Kidney (tissue), 14 donors: ENCODE measurements around the gene ZNF189. TPM values are rescaled to one million over a fixed set of nuclear protein-coding genes. Genes with fewer than 3 reads are reported as not detected.

Experiments used
- DNase-seq, 5 donors: peaks; one replicate each; pipeline ENCODE4 v3.0.0-alpha.2; 2013 to 2020
- FAIRE-seq: peaks from 2 replicates; lab custom pipeline; 2012; peaks lifted over from hg19 to GRCh38; lab: Jason Lieb, UNC
- H3K27ac ChIP-seq, 2 donors: one replicate each; pipeline ENCODE4 v1.7.0; 2013; ENCODE audit warnings: low read depth in 2 of 2, low read length in 2 of 2, inconsistent platforms in 1 of 2
- H3K27me3 ChIP-seq: one replicate; pipeline ENCODE4 v1.7.1; 2013; ENCODE audit warnings: low read length, inconsistent platforms; ENCODE audit not compliant: control insufficient read depth, insufficient read depth
- H3K36me3 ChIP-seq, 3 donors: one replicate each; pipeline versions ENCODE4 v1.7.0 to v1.7.1; 2013; ENCODE audit warnings: low read length in 3 of 3, control low read depth in 1 of 3, inconsistent platforms in 1 of 3; ENCODE audit not compliant: insufficient read depth in 3 of 3, control insufficient read depth in 2 of 3
- H3K4me1 ChIP-seq, 3 donors: one replicate each; pipeline versions ENCODE4 v1.7.0 to v1.7.1; 2013; ENCODE audit warnings: low read length in 3 of 3, inconsistent platforms in 1 of 3, low read depth in 1 of 3; ENCODE audit not compliant: control insufficient read depth in 2 of 3, insufficient read depth in 2 of 3
- H3K4me3 ChIP-seq, 3 donors: one replicate each; pipeline versions ENCODE4 v1.7.0 to v1.8.1; 2013; ENCODE audit warnings: low read length in 3 of 3, control low read depth in 1 of 3, inconsistent platforms in 1 of 3
- H3K9ac ChIP-seq, 3 donors: one replicate each; pipeline versions ENCODE4 v1.7.0 to v1.7.1; 2013; ENCODE audit warnings: low read length in 3 of 3, control low read depth in 1 of 3, inconsistent platforms in 1 of 3
- H3K9me3 ChIP-seq, 3 donors: one replicate each; pipeline versions ENCODE4 v1.7.0 to v1.7.1; 2013; ENCODE audit warnings: low read length in 3 of 3, control low read depth in 1 of 3, inconsistent platforms in 1 of 3; ENCODE audit not compliant: control insufficient read depth in 2 of 3, insufficient read depth in 1 of 3
- intact Hi-C: fragments of 100-400 bp; cut with DNase I; formaldehyde crosslinking; loops from one replicate; pipeline ENCODE4 v1.11.1; 2022
- polyA plus RNA-seq: library from polyadenylated mRNA; stranded (reverse); fragments of 350-450 nt; fragmentation: Illumina TruSeq; extraction: RNeasy Lipid Tissue Mini Kit (QIAGEN cat#74804); gene quantifications from one replicate; pipeline ENCODE4 v1.2.3, GENCODE V29; 2014; ENCODE audit warnings: low read depth, low replicate concordance; ENCODE audit not compliant: insufficient read depth
- total RNA-seq: library from RNA; stranded (reverse); fragmentation: NEBNext Ultra II Directional; extraction: Animal tissue kit (Norgen Biotek cat#: 25700); gene quantifications from one replicate; pipeline ENCODE4 v1.2.1, GENCODE V29; 2021
- TF ChIP-seq, protein P1 (sequence below): IDR thresholded peaks from 3 replicates; pipeline ENCODE4 v1.5.1; 2012; ENCODE audit warnings: mild to moderate bottlenecking, moderate library complexity, borderline replicate concordance; ENCODE audit not compliant: insufficient read depth; ENCODE audit errors: extremely low read depth
- donor health status: control.
- donor health status: control.
- donor health status: control.
- donor health status: control.
- donor health status: control.
- donor health status: DM: yes; HTN: yes; CAD: no.
- donor health status: Normal renal cell carcinoma (clear cell type).

ZNF189 gene
- total and polyA plus RNA-seq, 2 donors from 2014 or later: 13.1 to 22.9 TPM

DNA sequence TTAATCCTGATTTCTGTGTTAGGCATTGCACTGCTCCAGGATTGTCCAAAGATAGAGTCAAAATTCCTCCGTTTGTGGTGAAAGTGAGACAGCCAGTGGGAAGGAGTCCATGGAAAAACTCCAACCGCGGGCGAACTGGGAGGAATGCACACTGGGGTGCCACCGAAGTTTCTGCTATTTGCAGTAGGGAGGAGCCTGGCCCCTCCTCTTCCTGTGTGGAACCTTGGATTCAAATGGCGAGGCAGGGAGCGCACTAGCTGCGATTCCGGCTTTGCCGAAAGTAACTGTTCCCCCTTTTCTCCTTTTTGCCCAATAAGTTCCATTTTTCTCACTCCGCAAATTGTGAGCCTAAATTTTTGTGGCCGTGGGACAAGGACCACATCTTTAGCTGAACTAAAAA is 23.1 kb upstream of the ZNF189 start:
- intact Hi-C loops: no loop called here
- H3K27ac ChIP-seq: no peak overlapping the region
- TF ChIP-seq, protein P1, sequence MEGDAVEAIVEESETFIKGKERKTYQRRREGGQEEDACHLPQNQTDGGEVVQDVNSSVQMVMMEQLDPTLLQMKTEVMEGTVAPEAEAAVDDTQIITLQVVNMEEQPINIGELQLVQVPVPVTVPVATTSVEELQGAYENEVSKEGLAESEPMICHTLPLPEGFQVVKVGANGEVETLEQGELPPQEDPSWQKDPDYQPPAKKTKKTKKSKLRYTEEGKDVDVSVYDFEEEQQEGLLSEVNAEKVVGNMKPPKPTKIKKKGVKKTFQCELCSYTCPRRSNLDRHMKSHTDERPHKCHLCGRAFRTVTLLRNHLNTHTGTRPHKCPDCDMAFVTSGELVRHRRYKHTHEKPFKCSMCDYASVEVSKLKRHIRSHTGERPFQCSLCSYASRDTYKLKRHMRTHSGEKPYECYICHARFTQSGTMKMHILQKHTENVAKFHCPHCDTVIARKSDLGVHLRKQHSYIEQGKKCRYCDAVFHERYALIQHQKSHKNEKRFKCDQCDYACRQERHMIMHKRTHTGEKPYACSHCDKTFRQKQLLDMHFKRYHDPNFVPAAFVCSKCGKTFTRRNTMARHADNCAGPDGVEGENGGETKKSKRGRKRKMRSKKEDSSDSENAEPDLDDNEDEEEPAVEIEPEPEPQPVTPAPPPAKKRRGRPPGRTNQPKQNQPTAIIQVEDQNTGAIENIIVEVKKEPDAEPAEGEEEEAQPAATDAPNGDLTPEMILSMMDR: no peak
- H3K4me3 ChIP-seq: no peak overlapping the region
- DNase-seq: no peak
- no peak overlapping the region for H3K9ac ChIP-seq
- no peaks in the 10 kb centered on the region for H3K4me1 ChIP-seq
- H3K36me3 ChIP-seq: no peaks in the 10 kb centered on the region
- FAIRE-seq: no peak
- no peaks in the 10 kb centered on the region for H3K27me3 ChIP-seq
- H3K9me3 ChIP-seq: no peaks in the 10 kb centered on the region

- Histone ChIP-seq H3K27ac (no peak overlapping the region), H3K9me3 (no peaks in the 10 kb centered on the region), H3K4me3 (no peak overlapping the region), H3K27me3 (no peaks in the 10 kb centered on the region), H3K4me1 (no peaks in the 10 kb centered on the region), H3K9ac (no peak overlapping the region), H3K36me3 (no peaks in the 10 kb centered on the region)
- FAIRE-seq (no peak), DNase-seq (no peak)
- TF ChIP-seq, protein P1: no peak
- intact Hi-C loops: no loop called here
Observed at GRCh38 chr9:101376111-101376848, 22.4 kb upstream of the ZNF189 start.

GRCh38 chr9:101380295-101380694 is 18.4 kb upstream of the ZNF189 start:
- no peak for FAIRE-seq
- Histone ChIP-seq H3K9me3 (peaks cover 0 to 3% (median 0%) of the 10 kb centered on the region in 3 donors), H3K4me1 (no peaks in the 10 kb centered on the region), H3K36me3 (no peaks in the 10 kb centered on the region), H3K9ac (no peak overlapping the region), H3K27me3 (no peaks in the 10 kb centered on the region), H3K4me3 (no peak overlapping the region), H3K27ac (no peak overlapping the region)
- intact Hi-C loops: no loop called here
- TF ChIP-seq, protein P1: no peak
- DNase-seq: no peak
